Activated CD8-positive, alpha-beta memory T cell treated with anti-CD3 and anti-CD28 coated beads, Interleukin-2, amount 50 U/mL, for 1 hour (primary cell): ENCODE measurements around the gene PACRGL.
"Not testable (repeated sequence)": the region's sequence is repeated elsewhere in the genome, so short reads cannot be mapped to it uniquely, and the experiment has no call there.

ENCODE experiments used
- DNase-seq: peaks from one replicate; pipeline ENCODE4 v3.0.0-alpha.2; 2020; ENCODE audit errors: extremely low read depth

The PACRGL gene

DNA sequence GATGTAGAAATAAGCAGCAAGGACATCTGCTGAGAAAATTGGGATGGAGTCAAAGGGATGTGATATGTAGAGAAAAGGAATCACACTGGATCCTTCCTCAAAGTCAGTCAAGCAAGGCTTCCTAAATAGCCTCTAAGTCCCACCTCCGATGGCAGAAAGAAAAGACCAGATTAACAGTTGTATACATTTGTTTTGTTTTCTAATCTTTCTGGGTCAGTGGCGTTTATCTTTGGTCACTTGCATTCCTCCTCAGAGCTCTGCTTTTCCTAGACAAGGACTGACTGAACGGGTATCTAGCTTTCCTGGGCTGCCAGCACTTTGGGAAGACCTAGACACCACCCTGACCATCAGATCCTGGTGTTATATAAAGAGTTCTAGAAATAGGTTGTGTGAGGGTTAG, 23.2 kb downstream of the PACRGL start:
- DNase-seq: no peak

- DNase-seq: no peak
Observed at GRCh38 chr4:20724915-20725314, 24.7 kb downstream of the PACRGL start.

- DNase-seq: no peak
Observed at GRCh38 chr4:20735931-20736330, 35.7 kb downstream of the PACRGL start.

GRCh38 chr4:20746000-20746399, 45.7 kb downstream of the PACRGL start:
- DNase-seq: not testable (repeated sequence)

DNA sequence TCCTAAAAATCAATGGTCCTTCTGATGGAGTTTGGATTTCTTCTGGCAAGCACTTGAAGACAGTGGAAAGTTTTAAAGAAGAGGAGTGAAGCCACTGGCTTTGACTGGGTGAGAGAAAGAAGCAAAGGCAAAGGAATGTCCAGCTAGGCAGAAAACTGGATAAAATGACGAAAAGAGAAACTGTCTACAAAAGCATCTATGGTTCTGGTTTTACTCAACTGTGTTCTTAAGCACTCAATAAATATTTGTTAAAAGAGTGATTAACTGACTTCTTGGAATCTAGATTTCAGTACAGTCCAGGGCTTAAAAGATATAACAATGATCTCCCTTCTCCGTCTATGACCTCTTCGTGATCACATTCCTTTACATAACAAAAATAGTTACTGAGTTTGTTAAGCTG, 52.4 kb downstream of the PACRGL start:
- no peak for DNase-seq

DNA sequence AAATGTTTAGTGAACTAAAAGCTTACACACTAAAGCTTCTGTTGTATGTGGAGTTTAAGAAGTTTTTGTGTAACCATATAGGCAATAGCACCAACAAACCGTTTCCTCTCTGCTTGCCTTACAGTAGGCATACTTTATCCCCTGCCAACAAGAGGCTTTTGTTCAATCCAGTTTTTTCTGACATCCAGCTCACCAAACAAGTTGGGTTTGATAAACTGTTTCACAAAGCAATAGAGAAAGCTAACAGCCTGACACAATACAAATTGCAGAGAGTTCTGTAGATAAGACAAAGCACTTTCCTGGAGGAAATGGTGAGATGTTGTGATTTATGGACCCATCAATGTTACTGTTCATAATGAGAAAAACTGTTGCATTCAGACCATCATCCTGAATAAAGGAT, 53.8 kb downstream of the PACRGL start:
- DNase-seq: no peak

- DNase-seq: no peak
Observed at GRCh38 chr4:20760053-20760452, 59.8 kb downstream of the PACRGL start.

DNA sequence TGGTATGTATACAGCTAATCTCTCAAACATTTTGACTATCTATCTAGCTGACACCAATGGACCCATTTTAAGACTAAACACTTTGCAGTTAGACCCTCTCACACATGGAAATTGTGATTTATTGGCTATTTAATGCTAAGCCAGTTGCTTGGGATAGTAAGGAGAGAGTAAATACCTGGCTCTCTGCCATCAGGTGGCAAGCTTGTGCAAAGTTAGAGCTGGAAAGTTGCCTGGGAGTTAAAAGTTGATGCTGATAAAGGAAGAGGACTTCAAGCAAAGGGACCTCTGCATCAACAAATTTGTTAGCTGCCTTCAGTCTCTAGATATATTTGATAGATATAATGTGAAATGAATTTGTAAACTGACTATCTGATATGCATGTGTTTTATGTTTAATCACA, 61.1 kb downstream of the PACRGL start:
- no peak for DNase-seq

DNA sequence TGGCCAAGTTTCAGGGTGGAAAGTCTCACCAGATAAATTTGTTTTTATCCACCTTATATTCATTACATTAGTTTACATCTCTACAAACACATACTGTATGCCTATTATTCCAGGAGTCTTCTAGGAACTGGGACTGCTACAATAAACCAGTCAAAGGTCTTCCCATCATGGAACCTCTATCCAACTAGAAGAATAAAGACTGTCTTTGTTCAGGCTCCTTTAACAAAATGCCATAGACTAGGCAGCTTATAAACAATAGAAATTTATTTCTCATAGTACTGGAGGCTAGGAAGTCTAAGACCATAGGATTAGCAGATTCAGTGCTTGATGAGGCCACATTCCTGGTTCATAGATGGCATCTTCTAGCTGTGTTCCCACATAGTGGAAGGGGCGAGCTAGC, 61.6 kb downstream of the PACRGL start:
- DNase-seq: no peak

DNA sequence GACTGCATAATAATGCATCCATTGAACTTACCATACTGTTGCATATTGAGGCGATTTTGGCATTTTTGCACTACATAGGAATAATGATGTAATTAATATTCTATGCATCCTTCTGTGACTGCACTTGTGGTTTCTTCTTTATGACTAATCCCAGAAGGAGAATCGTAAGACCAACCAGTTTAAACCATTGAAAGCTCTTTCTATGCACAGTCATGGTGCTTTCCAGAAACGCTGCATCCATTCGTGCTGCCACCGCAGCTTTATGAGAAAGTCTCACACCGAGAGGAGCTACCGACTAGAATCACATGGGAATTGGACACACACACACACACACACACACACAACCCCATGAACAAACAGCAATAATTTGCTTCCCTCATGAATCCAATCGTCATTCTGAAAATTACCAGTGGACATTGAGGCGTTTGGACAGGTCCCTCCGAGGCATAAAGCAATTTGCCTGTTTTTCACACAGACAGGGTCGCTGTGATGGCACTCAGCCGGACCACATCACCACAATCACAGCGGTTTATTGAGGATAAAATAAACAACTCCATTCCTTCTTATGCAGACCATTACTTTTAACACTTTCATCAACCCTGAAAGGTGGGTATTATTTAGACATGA, 64.2 kb downstream of the PACRGL start:
- DNase-seq: no peak

DNA sequence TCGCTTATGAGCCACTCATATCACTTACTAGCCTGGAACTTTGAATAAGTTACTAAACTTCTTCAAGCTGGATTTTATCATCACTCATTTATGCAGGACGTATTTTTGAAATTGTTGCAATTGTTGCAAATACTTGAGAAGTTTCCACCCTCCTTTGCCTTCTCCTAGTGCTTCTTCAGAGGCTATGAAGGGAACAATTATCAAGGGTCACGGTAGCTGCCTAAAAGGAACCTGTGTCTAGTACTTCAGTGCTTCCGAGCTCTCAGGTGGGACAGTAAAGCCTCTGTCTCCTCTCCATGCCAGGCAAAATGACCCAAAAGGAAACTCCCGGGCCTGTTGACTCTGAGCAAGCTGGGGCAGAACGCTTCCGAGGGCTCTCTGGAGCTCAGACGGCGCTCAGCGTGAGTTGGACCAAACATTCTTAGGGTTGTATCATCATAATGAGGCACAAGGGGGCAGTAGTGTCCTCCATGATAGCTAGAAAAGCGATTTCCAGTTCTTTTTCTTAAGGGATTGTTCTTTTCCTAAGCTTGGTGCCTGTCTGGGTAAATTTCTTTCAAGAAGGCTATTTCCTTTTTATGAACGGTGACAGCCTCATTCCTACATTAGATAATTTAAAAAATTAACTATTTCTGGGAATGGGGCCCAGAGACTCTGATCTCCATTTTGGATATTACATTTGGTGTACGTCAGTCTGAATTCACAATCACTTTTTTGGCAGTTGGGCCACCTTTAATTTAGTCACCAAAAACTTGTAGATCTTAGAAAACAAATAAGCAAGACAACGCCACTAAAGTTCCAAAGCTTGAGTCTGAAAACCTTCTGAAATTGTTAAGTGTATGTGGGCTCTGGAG, 73.1 kb downstream of the PACRGL start:
- no peak for DNase-seq

GRCh38 chr4:20778896-20779295, 78.6 kb downstream of the PACRGL start:
- DNase-seq: no peak

- DNase-seq: not testable (repeated sequence)
Observed at GRCh38 chr4:20783134-20783533, 82.9 kb downstream of the PACRGL start.

DNA sequence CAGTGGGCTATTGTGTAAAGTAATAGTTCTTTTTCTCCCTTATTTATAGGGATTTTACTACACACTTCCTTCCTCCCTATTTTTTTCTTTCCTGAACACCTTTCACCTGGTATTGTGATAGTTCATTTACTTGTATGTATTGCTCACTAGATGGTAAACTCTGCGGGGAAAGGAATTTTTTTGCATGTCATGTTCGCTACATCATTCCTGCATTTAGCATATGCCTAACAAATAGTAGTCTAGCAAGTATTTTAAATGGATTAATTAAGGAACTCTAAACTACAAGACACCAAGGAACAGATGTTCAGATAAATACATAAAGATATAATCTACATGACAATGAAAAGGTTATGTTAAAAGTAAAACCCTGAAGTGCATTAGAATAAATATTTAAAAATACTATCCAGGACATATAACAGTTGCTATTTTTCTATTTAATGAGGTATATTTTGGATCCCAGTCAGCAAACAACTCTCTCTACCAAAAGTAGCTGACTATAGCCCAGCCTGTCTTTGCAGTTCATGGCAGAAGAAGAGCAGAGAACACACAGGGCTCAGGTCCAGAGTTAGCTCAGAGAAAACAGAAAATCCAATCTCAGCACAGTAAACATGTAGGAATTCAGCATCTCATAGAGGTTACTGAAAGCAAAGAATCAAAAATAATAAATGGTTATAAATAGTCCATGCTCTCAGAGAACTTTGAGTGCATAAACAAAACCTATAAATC, 87.8 kb downstream of the PACRGL start:
- DNase-seq: no peak
